Central memory CD4-positive, alpha-beta T cell (primary cell): Measurements from ENCODE around the gene KRT6C.
"Not testable (repeated sequence)": the region's sequence is repeated elsewhere in the genome, so short reads cannot be mapped to it uniquely, and the experiment has no call there.

ENCODE experiments used
- DNase-seq: peaks from one replicate; pipeline ENCODE4 v3.0.0; 2022

Gene KRT6C

GRCh38 chr12:52454411-52455201 lies 19.0 kb downstream of the KRT6C start:
- no peak for DNase-seq

- DNase-seq: no peak
Observed at GRCh38 chr12:52452101-52452500, 21.5 kb downstream of the KRT6C start, which contains the start of gene KRT6B. TSS of gene KRT6B (minus strand) at chr12:52452146. CDS start at chr12:52452078, 68 bp downstream.

DNA sequence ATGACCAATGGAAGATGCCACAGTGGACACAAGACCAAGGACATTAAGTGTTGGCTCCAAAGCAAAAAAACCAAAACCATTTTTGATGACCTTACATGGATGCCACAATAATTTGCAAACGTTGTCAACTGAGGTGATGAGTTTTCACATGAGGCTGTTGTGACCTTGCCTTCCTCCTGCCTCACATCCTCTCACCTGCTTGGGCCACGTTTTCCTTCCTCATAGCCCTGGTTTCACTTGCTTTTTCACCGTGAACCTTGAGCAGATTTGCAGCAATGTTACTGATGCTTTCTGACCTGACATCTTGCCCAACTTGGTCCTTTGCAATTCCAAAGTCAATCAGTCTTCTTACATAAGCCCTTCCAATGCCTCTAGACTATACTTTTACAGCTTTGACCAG lies 25.4 kb downstream of the KRT6C start:
- DNase-seq: no peak

GRCh38 chr12:52447196-52447595 lies 26.4 kb downstream of the KRT6C start:
- not testable (repeated sequence) for DNase-seq

DNA sequence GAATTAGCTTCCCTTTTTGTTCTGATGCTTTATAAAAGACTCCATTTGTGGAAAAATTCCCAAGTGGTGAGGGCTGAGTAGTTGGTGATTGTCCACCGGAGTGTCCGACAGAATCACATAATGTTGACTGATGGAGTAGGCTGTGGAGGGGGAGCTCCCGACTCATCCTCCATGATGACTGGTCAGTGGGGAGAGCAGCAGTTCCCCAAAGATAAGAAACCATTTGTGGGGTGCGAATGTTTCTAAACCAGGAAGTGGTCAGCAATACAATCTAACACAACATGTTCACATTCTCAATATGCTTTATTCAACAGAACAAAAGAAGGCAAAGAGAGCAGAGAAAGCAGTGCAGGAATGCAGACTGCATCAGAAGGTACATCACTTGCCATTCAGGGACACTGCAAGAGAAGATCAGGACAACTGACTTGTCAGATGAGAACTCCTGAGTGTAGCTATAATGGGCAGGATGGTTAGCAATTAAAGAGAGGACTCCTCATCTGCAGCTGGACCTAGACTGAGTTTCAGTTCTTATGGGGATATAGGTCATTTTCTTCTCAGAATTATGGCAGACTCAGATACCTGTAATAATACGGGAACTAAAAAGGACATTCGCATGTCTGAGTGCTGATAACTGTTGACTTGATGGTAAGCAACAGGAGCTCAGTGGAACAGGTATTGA lies 27.1 kb downstream of the KRT6C start:
- DNase-seq: no peak

GRCh38 chr12:52445876-52446275 lies 27.7 kb downstream of the KRT6C start:
- DNase-seq: no peak

GRCh38 chr12:52444647-52445595 lies 28.7 kb downstream of the KRT6C start:
- DNase-seq: no peak

- no peak for DNase-seq
Observed at GRCh38 chr12:52443966-52444365, 29.6 kb downstream of the KRT6C start.

- DNase-seq: no peak
Observed at GRCh38 chr12:52442600-52443061, 31.0 kb downstream of the KRT6C start.

GRCh38 chr12:52441320-52441911 lies 32.2 kb downstream of the KRT6C start:
- DNase-seq: no peak

DNA sequence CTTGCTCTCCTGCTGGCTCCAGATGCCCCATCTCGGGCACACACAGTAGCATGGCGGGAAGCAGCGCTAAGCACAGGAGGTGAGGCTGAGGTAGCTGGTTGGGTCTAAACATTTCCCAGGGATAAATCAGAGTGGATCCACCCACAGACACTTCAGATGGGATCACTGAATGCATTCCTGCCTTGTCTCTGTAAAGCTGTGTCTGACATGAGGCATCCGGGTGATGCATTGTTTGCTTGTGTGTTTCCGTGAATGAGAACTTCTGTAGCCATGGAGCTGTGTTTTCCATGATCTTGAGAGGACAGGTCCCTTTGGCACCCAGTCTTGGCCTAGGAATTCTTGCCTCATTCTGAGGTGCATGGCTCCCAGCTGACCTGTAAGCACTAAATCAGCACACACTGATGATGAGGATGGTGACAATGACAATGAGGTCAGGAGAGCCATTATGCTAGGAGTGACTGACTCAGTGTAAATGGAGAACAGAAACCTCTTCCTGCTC lies 32.7 kb downstream of the KRT6C start:
- no peak for DNase-seq

DNA sequence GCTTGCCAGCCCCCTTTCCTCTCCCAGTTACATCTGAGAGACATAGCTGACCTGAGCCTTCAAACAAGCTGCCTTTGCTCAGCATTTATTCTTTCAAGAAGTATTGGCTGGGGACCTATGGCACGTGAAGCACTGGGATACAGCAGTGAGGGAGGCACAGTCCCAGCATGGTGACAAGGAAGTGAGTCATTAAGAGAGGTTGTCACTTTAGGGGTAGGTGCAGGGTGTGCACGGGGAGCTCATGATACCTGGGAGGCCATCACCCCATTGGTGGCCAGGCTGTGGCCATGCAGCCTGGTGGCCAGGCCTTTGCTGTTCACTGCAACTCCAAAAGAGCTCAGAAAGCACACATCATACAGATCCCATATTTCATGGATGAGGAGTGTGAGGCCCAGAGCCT lies 33.8 kb downstream of the KRT6C start:
- no peak for DNase-seq

- DNase-seq: no peak
Observed at GRCh38 chr12:52439420-52439819, 34.2 kb downstream of the KRT6C start.

- no peak for DNase-seq
Observed at GRCh38 chr12:52438305-52439301, 35.0 kb downstream of the KRT6C start.

- DNase-seq: no peak
Observed at GRCh38 chr12:52437508-52437907, 36.1 kb downstream of the KRT6C start.

- no peak for DNase-seq
Observed at GRCh38 chr12:52436828-52437474, 36.7 kb downstream of the KRT6C start.

- no peak for DNase-seq
Observed at GRCh38 chr12:52436000-52436827, 37.4 kb downstream of the KRT6C start.

DNA sequence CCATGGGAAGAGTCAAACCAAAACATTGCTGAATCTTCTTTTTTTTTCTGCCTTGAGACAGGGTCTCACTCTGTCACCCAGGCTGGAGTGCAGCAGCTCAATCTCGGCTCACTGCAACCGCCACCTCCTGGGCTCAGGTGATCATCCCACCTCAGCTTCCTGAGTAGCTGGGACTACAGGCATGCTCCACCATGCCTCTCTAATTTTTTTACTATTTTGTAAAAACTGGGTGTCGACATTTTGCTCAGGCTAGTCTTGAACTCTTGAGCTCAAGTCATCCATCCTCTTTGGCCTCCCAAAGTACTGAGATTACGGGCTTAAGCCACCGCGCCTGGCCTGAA lies 38.0 kb downstream of the KRT6C start:
- DNase-seq: no peak

- no peak for DNase-seq
Observed at GRCh38 chr12:52434760-52435530, 38.7 kb downstream of the KRT6C start.
